HepG2 (cell line): ENCODE data around the gene PIEZO1. TPM values are rescaled to one million over a fixed set of nuclear protein-coding genes. Genes with fewer than 3 reads are reported as not detected.
A peak's percentile ranks its signal among the peaks of the same experiment; 100 is the strongest.

ENCODE experiments used
- ATAC-seq: fragments of 200-7000 bp; cut with Tn5 transposase; 3 replicates; pipeline ENCODE4 v1.9.1; 2020; ENCODE audit warnings: mild to moderate bottlenecking, moderate library complexity
- BruUV-seq: library from RNA; stranded (reverse); fragments of 400-500 nt; replicated peaks from 2 replicates; lab custom pipeline; 2021; lab: Mats Ljungman, UMichigan
- CTCF ChIA-PET: fragments of 300-600 bp; formaldehyde crosslinking; extraction: SDS; loops from one replicate; lab custom pipeline; 2021; ENCODE audit warnings: low total read pairs, inconsistent platforms, low intra/inter-chr PET ratio; lab: Yijun Ruan, JAX
- POLR2A ChIA-PET: fragments of 350-600 bp; sonication (Branson Sonifier 250); formaldehyde crosslinking; loops from one replicate; lab custom pipeline; 2020; ENCODE audit warnings: antibody characterized with exemption, inconsistent platforms; lab: Yijun Ruan, JAX
- DNase-seq: peaks from one replicate; pipeline ENCODE4 v3.0.0-alpha.2; 2015; ENCODE audit warnings: low spot score
- FAIRE-seq: peaks from 3 replicates; lab custom pipeline; 2011; peaks lifted over from hg19 to GRCh38; lab: Jason Lieb, UNC
- H2AFZ ChIP-seq: one replicate; pipeline ENCODE4 v1.6.1; 2011; ENCODE audit warnings: low read length, inconsistent platforms
- H3K27ac ChIP-seq: fragments of 300-600 bp; 3 replicates; pipeline ENCODE4 v1.8.0; 2011; ENCODE audit warnings: mixed run types, mild to moderate bottlenecking, mixed read lengths, low read length, inconsistent platforms; ENCODE audit not compliant: insufficient read depth; ENCODE audit errors: extremely low read length
- H3K27me3 ChIP-seq, 2 experiments: fragments of 200-600 bp in 1 of 2; 2 replicates in 1 of 2; 3 replicates in 1 of 2; pipeline versions ENCODE4 v1.6.0 to v1.8.0; 2011; ENCODE audit warnings: low read length in 2 of 2, mild to moderate bottlenecking in 2 of 2, moderate library complexity in 2 of 2, inconsistent platforms in 1 of 2; ENCODE audit not compliant: insufficient read depth in 2 of 2, control insufficient read depth in 1 of 2
- H3K36me3 ChIP-seq, 2 experiments: fragments of 200-600 bp in 1 of 2; replicated peaks in 1 of 2; 2 replicates in 1 of 2; 3 replicates in 1 of 2; pipeline versions ENCODE4 v1.5.1 to v1.8.0; 2011; ENCODE audit warnings: low read length in 2 of 2, inconsistent platforms in 1 of 2; ENCODE audit not compliant: insufficient read depth in 2 of 2, control insufficient read depth in 1 of 2
- H3K4me1 ChIP-seq: 2 replicates; pipeline ENCODE4 v1.5.1; 2012; ENCODE audit warnings: low read length, inconsistent platforms; ENCODE audit not compliant: insufficient read depth
- H3K4me2 ChIP-seq: 2 replicates; pipeline ENCODE4 v1.6.0; 2011; ENCODE audit warnings: low read depth, low read length, inconsistent platforms
- H3K4me3 ChIP-seq, 3 experiments: fragments of 200-600 bp in 1 of 3; sonication (generic), shearing (Covaris generic) in 1 of 3; replicated peaks in 1 of 3; 2 replicates each; pipeline ENCODE4 v1.5.1; 2011 to 2016; ENCODE audit warnings: low read length in 3 of 3, inconsistent platforms in 2 of 3, low read depth in 2 of 3, mild to moderate bottlenecking in 2 of 3, control low read depth in 1 of 3, mixed read lengths in 1 of 3; ENCODE audit not compliant: insufficient read depth in 1 of 3
- H3K79me2 ChIP-seq: one replicate; pipeline ENCODE4 v1.6.1; 2011; ENCODE audit warnings: low read length, inconsistent platforms; ENCODE audit not compliant: insufficient read depth
- H3K9ac ChIP-seq: 2 replicates; pipeline ENCODE4 v1.6.0; 2011; ENCODE audit warnings: mild to moderate bottlenecking, low read depth, low read length, inconsistent platforms; ENCODE audit not compliant: insufficient read depth
- H3K9me3 ChIP-seq: 2 replicates; pipeline ENCODE4 v1.5.1; 2012; ENCODE audit warnings: mild to moderate bottlenecking, low read length
- H4K20me1 ChIP-seq: 2 replicates; pipeline ENCODE4 v1.6.0; 2011; ENCODE audit warnings: inconsistent platforms, mild to moderate bottlenecking, low read length, moderate library complexity; ENCODE audit not compliant: insufficient read depth
- CBX1 ChIP-seq: IDR thresholded peaks from one replicate; pipeline ENCODE4 v1.6.1; 2016; ENCODE audit warnings: antibody characterized with exemption, low read depth
- IKZF4 ChIP-seq: sonication (generic); formaldehyde crosslinking; IDR thresholded peaks from 2 replicates; pipeline ENCODE4 v1.5.1; 2020; ENCODE audit warnings: borderline replicate concordance, mild to moderate bottlenecking, low read depth, missing genetic modification reagents; ENCODE audit errors: not compliant biosample characterization
- MTF1 ChIP-seq: sonication (generic); formaldehyde crosslinking; IDR thresholded peaks from 2 replicates; pipeline ENCODE4 v1.5.0; 2020; ENCODE audit warnings: missing genetic modification reagents
- NRL ChIP-seq: sonication (generic); formaldehyde crosslinking; IDR thresholded peaks from 2 replicates; pipeline ENCODE4 v1.5.0; 2020; ENCODE audit warnings: missing genetic modification reagents, mild to moderate bottlenecking, moderate library complexity, borderline replicate concordance
- POLR2AphosphoS2 ChIP-seq: IDR thresholded peaks from 2 replicates; pipeline ENCODE4 v1.6.1; 2011; ENCODE audit warnings: low read depth, low read length, improper control_type of control experiment
- POLR2G ChIP-seq: fragments of 200-400 bp; formaldehyde crosslinking; IDR thresholded peaks from 2 replicates; pipeline ENCODE4 v1.6.1; 2018; ENCODE audit warnings: mild to moderate bottlenecking, low read depth, low read length, moderate library complexity
- TAF1 ChIP-seq: sonication (generic); formaldehyde crosslinking; IDR thresholded peaks from 2 replicates; pipeline ENCODE4 v1.4.0; 2020; ENCODE audit warnings: missing genetic modification reagents
- ZKSCAN8 ChIP-seq: IDR thresholded peaks from 2 replicates; pipeline ENCODE4 v1.6.1; 2016; ENCODE audit warnings: borderline replicate concordance, missing genetic modification reagents, missing compliant biosample characterization
- ZNF33B ChIP-seq: sonication (generic); formaldehyde crosslinking; IDR thresholded peaks from 2 replicates; pipeline ENCODE4 v1.5.1; 2020; ENCODE audit warnings: mild to moderate bottlenecking, missing genetic modification reagents
- ZNF44 ChIP-seq: sonication (generic); formaldehyde crosslinking; IDR thresholded peaks from 2 replicates; pipeline ENCODE4 v1.5.1; 2020; ENCODE audit warnings: mild to moderate bottlenecking, missing genetic modification reagents
- ZNF468 ChIP-seq: sonication (generic); formaldehyde crosslinking; IDR thresholded peaks from 2 replicates; pipeline ENCODE4 v1.8.0; 2022; ENCODE audit warnings: mild to moderate bottlenecking, moderate library complexity, missing genetic modification reagents
- ZNF501 ChIP-seq: sonication (generic); formaldehyde crosslinking; IDR thresholded peaks from 2 replicates; pipeline ENCODE4 v1.5.1; 2020; ENCODE audit warnings: mild to moderate bottlenecking, moderate library complexity, missing genetic modification reagents
- ZNF547 ChIP-seq: sonication (generic); formaldehyde crosslinking; IDR thresholded peaks from 2 replicates; pipeline ENCODE4 v1.5.1; 2020; ENCODE audit warnings: mild to moderate bottlenecking, missing genetic modification reagents
- ZNF550 ChIP-seq: sonication (generic); formaldehyde crosslinking; IDR thresholded peaks from 2 replicates; pipeline ENCODE4 v1.4.0; 2020; ENCODE audit warnings: mild to moderate bottlenecking, missing genetic modification reagents, borderline replicate concordance
- ZNF598 ChIP-seq: sonication (generic); formaldehyde crosslinking; IDR thresholded peaks from 2 replicates; pipeline ENCODE4 v1.5.1; 2020; ENCODE audit warnings: mild to moderate bottlenecking, missing genetic modification reagents, borderline replicate concordance
- ZNF816 ChIP-seq: sonication (generic); formaldehyde crosslinking; IDR thresholded peaks from 2 replicates; pipeline ENCODE4 v1.8.0; 2022; ENCODE audit warnings: missing genetic modification reagents, mild to moderate bottlenecking, borderline replicate concordance
- ZNF891 ChIP-seq: sonication (generic); formaldehyde crosslinking; IDR thresholded peaks from 2 replicates; pipeline ENCODE4 v1.5.0; 2020; ENCODE audit warnings: mild to moderate bottlenecking, missing genetic modification reagents
- WGBS: methylation state at CpG from one replicate; pipeline ENCODE4 v1.1.6; 2017; ENCODE audit warnings: low lambda C conversion rate; 5-methylcytosine and 5-hydroxymethylcytosine counted together
- in situ Hi-C: cut with HindIII; loops from 2 replicates; pipeline ENCODE4 v1.10.0; 2017; ENCODE audit warnings: low pct_unique_long_range_greater_than_20kb; ENCODE audit not compliant: extremely low pct_ligation_motif_present
- intact Hi-C: fragments of 100-400 bp; cut with micrococcal nuclease; formaldehyde crosslinking; loops from one replicate; pipeline ENCODE4 v1.10.0; 2022; ENCODE audit not compliant: unreplicated experiment
- polyA plus RNA-seq, 8 experiments: library from polyadenylated mRNA; depleted of rRNA in 3 of 8; stranded (reverse) in 7 of 8; unstranded in 1 of 8; fragments of >200 nt; fragmentation: Illumina TruSeq in 4 of 8; extraction: Trizol in 4 of 8; gene quantifications; 2 replicates each; pipeline versions ENCODE4 v1.2.1 to v1.2.3, GENCODE V29; 2011 to 2016; ENCODE audit warnings: low read depth in 4 of 8, missing spikeins in 1 of 8, mixed read lengths in 1 of 8; ENCODE audit not compliant: insufficient read depth in 1 of 8
- total RNA-seq, 5 experiments: library from RNA; depleted of rRNA; stranded (reverse); fragments of >200 nt; fragmentation: Illumina TruSeq; extraction: Trizol; gene quantifications; 2 replicates each; pipeline ENCODE4 v1.2.3, GENCODE V29; 2016; ENCODE audit warnings: low read depth in 1 of 5
- TF ChIP-seq, protein P1 (sequence below): sonication (generic); formaldehyde crosslinking; IDR thresholded peaks from 2 replicates; pipeline ENCODE4 v1.5.1; 2020; ENCODE audit warnings: mild to moderate bottlenecking, missing genetic modification reagents, moderate library complexity
- TF ChIP-seq, protein P2 (sequence below): sonication (generic); formaldehyde crosslinking; conservative IDR thresholded peaks from 2 replicates; pipeline ENCODE4 v1.4.0; 2020; ENCODE audit warnings: missing genetic modification reagents

PIEZO1 gene
- total and polyA plus RNA-seq, 2 of the 13 experiments (the other 11 are each of a cell fraction or from before 2014, with no cell fraction given): 67.9 to 85.0 TPM

DNA sequence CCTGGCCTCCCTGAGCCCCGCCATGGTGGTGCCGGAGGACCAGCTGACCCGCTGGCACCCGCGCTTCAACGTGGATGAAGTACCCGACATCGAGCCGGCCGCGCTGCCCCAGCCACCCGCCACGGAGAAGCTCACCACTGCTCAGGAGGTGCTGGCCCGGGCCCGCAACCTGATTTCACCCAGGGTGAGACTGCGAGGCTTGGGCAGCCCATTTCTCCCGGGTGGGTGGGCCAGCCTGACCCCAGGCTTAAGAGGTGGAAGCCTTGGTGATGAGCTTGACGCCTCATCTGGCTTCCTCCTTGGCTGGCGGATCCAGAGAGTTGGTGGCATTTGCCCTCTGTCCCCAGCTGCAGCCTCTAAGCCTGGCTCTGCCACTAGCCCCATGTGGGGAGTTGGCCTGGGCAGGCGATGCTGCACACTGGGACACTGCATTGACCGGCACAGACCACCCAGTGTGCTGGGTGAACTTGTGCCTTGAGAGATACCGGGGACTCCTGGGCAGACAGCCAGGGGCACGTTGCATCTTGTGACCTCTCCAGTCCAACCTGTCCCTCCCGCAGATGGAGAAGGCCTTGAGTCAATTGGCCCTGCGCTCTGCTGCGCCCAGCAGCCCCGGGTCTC is 21.6 kb upstream of the PIEZO1 start:
- ChIA-PET POLR2A (interaction anchor here (1.4 to 2.2 kb wide), 3 partner anchors 43 to 47 kb away, joined by 4 to 6 read pairs (median 5); no protein-coding TSS in a partner anchor), CTCF (no interaction called here)
- no TSS peak for BruUV-seq
- ATAC-seq (no peak), FAIRE-seq (no peak), DNase-seq (no peak)
- Histone ChIP-seq H2AFZ (no peak overlapping the region), H3K4me1 (peaks cover 43% of the 10 kb centered on the region), H3K27me3 (no peaks in the 10 kb centered on the region), H3K79me2 (peaks cover 35% of the 10 kb centered on the region), H3K4me3 (no peak overlapping the region), H4K20me1 (peaks cover 14% of the 10 kb centered on the region; the same call in 1 of the 2 replicates), H3K9me3 (no peaks in the 10 kb centered on the region), H3K36me3 (peaks cover 15 to 43% of the 10 kb centered on the region in 2 experiments), H3K4me2 (no peak overlapping the region), H3K27ac (peak overlapping the region; percentile 8), H3K9ac (no peak overlapping the region)
- 96% methylated on average over 22 of the region's 27 CpGs for WGBS
- intact Hi-C loops: no loop called here
- in situ Hi-C loops: no loop called here
- TF ChIP-seq NRL (no peak), ZNF44 (CRISPR knock-in tag) (0 out of 2 replicates have a peak, but pooled peaks have one; percentile 64), POLR2G (peak; percentile 13; the same call in 1 of the 2 replicates), ZNF598 (CRISPR knock-in tag) (peak; percentile 80; the same call in 1 of the 2 replicates), ZNF816 (no peak), TAF1 (CRISPR knock-in tag) (0 out of 2 replicates have a peak, but pooled peaks have one; percentile 9), ZNF501 (0 out of 2 replicates have a peak, but pooled peaks have one; percentile 22), ZNF547 (CRISPR knock-in tag) (0 out of 2 replicates have a peak, but pooled peaks have one; percentile 37), IKZF4 (CRISPR knock-in tag) (peak; percentile 70), ZNF550 (no peak), ZKSCAN8 (CRISPR knock-in tag) (no peak), CBX1 (no peak), ZNF33B (CRISPR knock-in tag) (0 out of 2 replicates have a peak, but pooled peaks have one; percentile 25), POLR2AphosphoS2 (0 out of 2 replicates have a peak, but pooled peaks have one; percentile 25), ZNF468 (CRISPR knock-in tag) (0 out of 2 replicates have a peak, but pooled peaks have one; percentile 58), ZNF891 (CRISPR knock-in tag) (0 out of 2 replicates have a peak, but pooled peaks have one; percentile 23), MTF1 (CRISPR knock-in tag) (no peak)
- TF ChIP-seq, protein P1, sequence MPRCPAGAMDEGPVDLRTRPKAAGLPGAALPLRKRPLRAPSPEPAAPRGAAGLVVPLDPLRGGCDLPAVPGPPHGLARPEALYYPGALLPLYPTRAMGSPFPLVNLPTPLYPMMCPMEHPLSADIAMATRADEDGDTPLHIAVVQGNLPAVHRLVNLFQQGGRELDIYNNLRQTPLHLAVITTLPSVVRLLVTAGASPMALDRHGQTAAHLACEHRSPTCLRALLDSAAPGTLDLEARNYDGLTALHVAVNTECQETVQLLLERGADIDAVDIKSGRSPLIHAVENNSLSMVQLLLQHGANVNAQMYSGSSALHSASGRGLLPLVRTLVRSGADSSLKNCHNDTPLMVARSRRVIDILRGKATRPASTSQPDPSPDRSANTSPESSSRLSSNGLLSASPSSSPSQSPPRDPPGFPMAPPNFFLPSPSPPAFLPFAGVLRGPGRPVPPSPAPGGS: 0 out of 2 replicates have a peak, but pooled peaks have one; percentile 43
- TF ChIP-seq, protein P2, sequence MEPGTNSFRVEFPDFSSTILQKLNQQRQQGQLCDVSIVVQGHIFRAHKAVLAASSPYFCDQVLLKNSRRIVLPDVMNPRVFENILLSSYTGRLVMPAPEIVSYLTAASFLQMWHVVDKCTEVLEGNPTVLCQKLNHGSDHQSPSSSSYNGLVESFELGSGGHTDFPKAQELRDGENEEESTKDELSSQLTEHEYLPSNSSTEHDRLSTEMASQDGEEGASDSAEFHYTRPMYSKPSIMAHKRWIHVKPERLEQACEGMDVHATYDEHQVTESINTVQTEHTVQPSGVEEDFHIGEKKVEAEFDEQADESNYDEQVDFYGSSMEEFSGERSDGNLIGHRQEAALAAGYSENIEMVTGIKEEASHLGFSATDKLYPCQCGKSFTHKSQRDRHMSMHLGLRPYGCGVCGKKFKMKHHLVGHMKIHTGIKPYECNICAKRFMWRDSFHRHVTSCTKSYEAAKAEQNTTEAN (CRISPR knock-in tag): no peak
